NCI-H2107 (cell line): Measurements from ENCODE around the gene RABIF.
"Not testable (repeated sequence)": the region's sequence is repeated elsewhere in the genome, so short reads cannot be mapped to it uniquely, and the experiment has no call there.

Source experiments
- DNase-seq: peaks from one replicate; lab custom pipeline; 2025; lab: John Stamatoyannopoulos, UW

Gene RABIF

DNA sequence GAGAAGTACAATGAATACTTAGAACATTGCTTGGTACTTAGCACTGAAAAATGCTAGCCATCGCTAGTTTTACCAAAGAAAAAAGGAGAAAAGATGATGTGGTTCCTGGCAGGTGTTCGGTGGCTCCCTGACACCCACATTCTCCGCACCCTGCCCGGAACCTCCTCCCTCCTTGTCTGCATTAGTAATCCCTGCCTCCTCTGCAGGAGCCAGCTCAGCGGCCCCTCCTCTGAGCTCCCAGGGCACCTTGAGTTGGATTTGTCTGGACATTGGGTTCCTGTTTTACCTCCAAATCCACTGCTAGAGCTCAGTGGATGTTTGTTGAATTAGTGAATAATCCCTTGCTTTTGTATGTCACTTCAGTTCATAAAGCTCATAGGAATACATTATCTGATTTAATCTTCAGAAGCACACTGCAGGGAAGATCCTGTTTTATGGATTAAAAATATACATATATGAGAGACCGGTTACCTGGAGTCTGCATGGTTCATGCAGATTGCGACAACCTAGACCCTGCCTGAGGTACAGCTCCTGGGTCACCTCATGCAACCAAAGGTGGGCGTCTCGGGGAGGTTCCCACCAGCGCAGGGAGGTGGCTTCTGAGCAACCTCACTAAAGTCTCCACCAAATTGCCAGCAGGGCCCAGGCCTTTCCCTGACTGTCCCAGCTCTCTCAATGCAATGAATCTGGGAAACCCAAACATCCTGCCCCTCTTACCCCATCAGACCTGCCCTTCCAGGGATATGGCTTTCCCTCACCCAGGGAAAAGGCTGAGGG lies 54.0 kb downstream of the RABIF start:
- no peak for DNase-seq

DNA sequence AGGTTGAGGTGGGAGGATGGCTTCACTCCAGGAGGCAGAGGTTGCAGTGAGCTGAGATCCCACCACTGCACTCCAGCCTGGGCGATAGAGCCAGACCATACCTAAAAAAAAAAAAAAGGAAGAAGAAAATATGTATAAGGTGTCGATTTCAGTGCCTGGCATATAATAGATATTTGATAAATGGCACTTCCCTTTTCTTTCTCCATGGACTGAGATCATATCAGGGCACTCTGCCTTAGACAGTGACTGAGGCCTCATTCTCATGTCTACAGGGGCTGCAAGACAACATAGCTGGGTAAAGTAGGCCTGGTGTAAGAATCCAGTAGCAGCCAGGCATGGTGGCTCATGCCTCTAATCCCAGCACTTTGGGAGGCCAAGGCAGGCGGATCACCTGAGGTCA lies 57.0 kb downstream of the RABIF start:
- DNase-seq, result no peak

GRCh38 chr1:202829223-202829622 lies 59.7 kb downstream of the RABIF start:
- DNase-seq, result not testable (repeated sequence)
